Kidney epithelial cell (primary cell): ENCODE measurements around the gene ATP6V1F. TPM values are rescaled to one million over a fixed set of nuclear protein-coding genes. Genes with fewer than 3 reads are reported as not detected.
"Not testable (repeated sequence)": the region's sequence is repeated elsewhere in the genome, so short reads cannot be mapped to it uniquely, and the experiment has no call there.

Experiments
- DNase-seq: peaks from one replicate; pipeline ENCODE4 v3.0.0-alpha.2; 2010; ENCODE audit warnings: low read depth
- H3K27me3 ChIP-seq: 2 replicates; pipeline ENCODE4 v1.6.0; 2011; ENCODE audit warnings: low read length; ENCODE audit not compliant: control insufficient read depth, insufficient read depth
- H3K36me3 ChIP-seq: 2 replicates; pipeline ENCODE4 v1.5.1; 2011; ENCODE audit warnings: low read length; ENCODE audit not compliant: control insufficient read depth, insufficient read depth
- H3K4me3 ChIP-seq: 2 replicates; pipeline ENCODE4 v1.5.1; 2011; ENCODE audit warnings: low read depth, mild to moderate bottlenecking, control low read depth, low read length
- total RNA-seq: library from RNA; depleted of rRNA; stranded (reverse); fragments of >200 nt; gene quantifications from 2 replicates; pipeline ENCODE4 v1.2.3, GENCODE V29; 2015
- TF ChIP-seq, protein P1 (sequence below): IDR thresholded peaks from 2 replicates; pipeline ENCODE4 v1.5.1; 2011; ENCODE audit warnings: mild to moderate bottlenecking, moderate library complexity, low read length, control low read depth, inconsistent platforms; ENCODE audit not compliant: insufficient read depth, poor library complexity, severe bottlenecking

The ATP6V1F gene
- total RNA-seq, 1 donor from 2014 or later: 225 TPM

- peak overlapping the region; percentile 47 for H3K4me3 ChIP-seq
- H3K27me3 ChIP-seq: peaks cover 6% of the 10 kb centered on the region
Measured at GRCh38 chr7:128908750-128909624, 46.3 kb downstream of the ATP6V1F start.

GRCh38 chr7:128909625-128910568, 47.2 kb downstream of the ATP6V1F start:
- TF ChIP-seq, protein P1, sequence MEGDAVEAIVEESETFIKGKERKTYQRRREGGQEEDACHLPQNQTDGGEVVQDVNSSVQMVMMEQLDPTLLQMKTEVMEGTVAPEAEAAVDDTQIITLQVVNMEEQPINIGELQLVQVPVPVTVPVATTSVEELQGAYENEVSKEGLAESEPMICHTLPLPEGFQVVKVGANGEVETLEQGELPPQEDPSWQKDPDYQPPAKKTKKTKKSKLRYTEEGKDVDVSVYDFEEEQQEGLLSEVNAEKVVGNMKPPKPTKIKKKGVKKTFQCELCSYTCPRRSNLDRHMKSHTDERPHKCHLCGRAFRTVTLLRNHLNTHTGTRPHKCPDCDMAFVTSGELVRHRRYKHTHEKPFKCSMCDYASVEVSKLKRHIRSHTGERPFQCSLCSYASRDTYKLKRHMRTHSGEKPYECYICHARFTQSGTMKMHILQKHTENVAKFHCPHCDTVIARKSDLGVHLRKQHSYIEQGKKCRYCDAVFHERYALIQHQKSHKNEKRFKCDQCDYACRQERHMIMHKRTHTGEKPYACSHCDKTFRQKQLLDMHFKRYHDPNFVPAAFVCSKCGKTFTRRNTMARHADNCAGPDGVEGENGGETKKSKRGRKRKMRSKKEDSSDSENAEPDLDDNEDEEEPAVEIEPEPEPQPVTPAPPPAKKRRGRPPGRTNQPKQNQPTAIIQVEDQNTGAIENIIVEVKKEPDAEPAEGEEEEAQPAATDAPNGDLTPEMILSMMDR: no peak
- Histone ChIP-seq H3K27me3 (peaks cover 15% of the 10 kb centered on the region), H3K36me3 (no peaks in the 10 kb centered on the region), H3K4me3 (peak overlapping the region; percentile 47)
- DNase-seq: peak; percentile 69

More at GRCh38 chr7:128908750-128909624, 46.3 kb downstream of the ATP6V1F start:
- DNase-seq: no peak
- TF ChIP-seq, protein P1: no peak
- no peaks in the 10 kb centered on the region for H3K36me3 ChIP-seq

DNA sequence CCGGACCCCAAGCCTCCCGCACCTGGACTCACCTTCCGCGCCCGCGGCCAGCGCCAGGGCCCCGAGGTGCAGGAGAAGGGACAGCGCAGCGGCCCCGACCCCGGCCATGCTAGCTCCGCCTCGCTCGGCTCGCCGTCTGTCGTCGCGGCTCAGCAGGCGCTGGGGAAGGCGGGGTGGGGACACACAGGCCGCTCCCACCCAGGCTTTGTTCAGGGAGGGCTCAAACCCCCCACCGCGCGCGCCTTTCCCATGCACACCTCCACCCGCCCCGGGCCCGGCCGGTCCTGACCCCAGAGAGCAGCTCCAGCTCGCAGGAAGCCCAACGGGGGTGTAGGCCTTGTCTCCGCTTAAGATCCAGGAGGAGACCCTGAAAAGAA, 47.9 kb downstream of the ATP6V1F start, which contains the start of gene KCP:
Gene KCP (minus strand): TSS at position 141 of the 377 bp plus-strand sequence. CDS start 33 bp downstream, at position 108.
- TF ChIP-seq, protein P1: no peak
- peaks cover 21% of the 10 kb centered on the region for H3K27me3 ChIP-seq
- H3K36me3 ChIP-seq: no peaks in the 10 kb centered on the region
- H3K4me3 ChIP-seq: peak within 1 kb of the TSS; percentile 47
- DNase-seq: no peak

- H3K27me3 ChIP-seq: peaks cover 31% of the 10 kb centered on the region
- no peaks in the 10 kb centered on the region for H3K36me3 ChIP-seq
- TF ChIP-seq, protein P1: no peak
- no peak overlapping the region for H3K4me3 ChIP-seq
- DNase-seq: no peak
Measured at GRCh38 chr7:128911423-128912031, 48.9 kb downstream of the ATP6V1F start.

GRCh38 chr7:128912281-128912680, 49.6 kb downstream of the ATP6V1F start:
- no peak for DNase-seq
- Histone ChIP-seq H3K36me3 (no peaks in the 10 kb centered on the region), H3K4me3 (no peak overlapping the region), H3K27me3 (peaks cover 37% of the 10 kb centered on the region)
- TF ChIP-seq, protein P1: no peak

DNA sequence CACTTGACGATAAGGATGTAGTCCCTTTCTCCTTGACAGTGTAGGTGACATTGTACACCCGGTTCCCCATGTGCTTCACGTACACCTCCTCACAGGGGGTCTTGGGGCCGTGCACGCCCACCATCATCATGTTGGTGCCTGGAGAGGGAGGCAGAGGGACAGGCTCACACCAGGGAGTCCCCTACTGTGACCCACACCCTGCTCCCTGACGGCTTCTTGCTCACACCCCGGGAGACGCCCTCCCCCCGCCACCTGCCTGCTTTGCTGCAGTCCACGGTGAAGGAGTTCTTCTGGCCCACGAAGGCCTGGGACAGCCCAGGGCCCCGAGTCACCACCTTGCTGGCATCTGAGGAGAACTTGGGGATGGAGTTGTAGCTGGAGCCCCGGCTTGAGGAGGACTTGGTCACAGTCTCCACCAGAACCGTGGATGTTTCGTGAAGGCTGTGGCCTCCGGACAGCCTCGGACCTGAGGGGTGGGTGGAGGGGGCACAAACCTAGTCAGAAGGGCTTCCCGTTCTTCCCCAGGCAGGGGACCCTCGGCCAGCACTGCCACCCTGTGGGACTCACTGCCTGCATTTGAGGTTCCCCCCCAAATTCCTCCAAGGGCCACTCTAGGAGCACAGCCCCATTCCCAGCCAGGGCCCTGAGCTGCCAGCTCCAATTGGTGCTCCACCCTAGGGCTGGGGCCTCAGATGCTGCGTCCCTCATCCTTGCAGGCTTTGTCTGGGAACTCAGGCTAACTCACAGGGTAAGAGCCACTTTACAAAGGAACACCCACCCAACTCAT, 50.2 kb downstream of the ATP6V1F start:
- peaks cover 37% of the 10 kb centered on the region for H3K27me3 ChIP-seq
- DNase-seq, H3K4me3 ChIP-seq, H3K36me3 ChIP-seq: not testable (repeated sequence)
